ENCODE data around the gene CLEC18A.
"Not testable (repeated sequence)": the region's sequence is repeated elsewhere in the genome, so short reads cannot be mapped to it uniquely, and the experiment has no call there.

CLEC18A gene

DNA sequence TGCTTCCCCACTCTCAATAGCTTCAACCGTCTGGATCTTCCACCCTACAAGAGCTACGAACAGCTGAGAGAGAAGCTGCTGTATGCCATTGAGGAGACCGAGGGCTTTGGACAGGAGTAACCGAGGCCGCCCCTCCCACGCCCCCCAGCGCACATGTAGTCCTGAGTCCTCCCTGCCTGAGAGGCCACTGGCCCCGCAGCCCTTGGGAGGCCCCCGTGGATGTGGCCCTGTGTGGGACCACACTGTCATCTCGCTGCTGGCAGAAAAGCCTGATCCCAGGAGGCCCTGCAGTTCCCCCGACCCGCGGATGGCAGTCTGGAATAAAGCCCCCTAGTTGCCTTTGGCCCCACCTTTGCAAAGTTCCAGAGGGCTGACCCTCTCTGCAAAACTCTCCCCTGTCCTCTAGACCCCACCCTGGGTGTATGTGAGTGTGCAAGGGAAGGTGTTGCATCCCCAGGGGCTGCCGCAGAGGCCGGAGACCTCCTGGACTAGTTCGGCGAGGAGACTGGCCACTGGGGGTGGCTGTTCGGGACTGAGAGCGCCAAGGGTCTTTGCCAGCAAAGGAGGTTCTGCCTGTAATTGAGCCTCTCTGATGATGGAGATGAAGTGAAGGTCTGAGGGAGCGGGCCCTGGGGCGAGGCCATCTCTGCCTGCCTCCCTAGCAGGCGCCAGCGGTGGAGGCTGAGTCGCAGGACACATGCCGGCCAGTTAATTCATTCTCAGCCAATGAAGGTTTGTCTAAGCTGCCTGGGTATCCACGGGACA is 11.1 kb upstream of the CLEC18A start:
- no peaks in the 10 kb centered on the region for H3K4me1 ChIP-seq (ENCODE audit: insufficient read depth, low read length)
- H3K27me3 ChIP-seq (ENCODE audit: control insufficient read depth in 1 of 2, insufficient read depth in 2 of 2, low read length in 2 of 2): no peaks in the 10 kb centered on the region
- no peak overlapping the region for H3K4me3 ChIP-seq (ENCODE audit: low read depth in 1 of 2, low read length in 2 of 2)
- peaks cover 44% of the 10 kb centered on the region for H3K36me3 ChIP-seq (ENCODE audit: insufficient read depth, low read length)
- no peak overlapping the region for H3K9ac ChIP-seq (ENCODE audit: low read length)
- H3K27ac ChIP-seq (ENCODE audit: low read depth, low read length): no peak overlapping the region
- no peaks in the 10 kb centered on the region for H3K9me3 ChIP-seq (ENCODE audit: low read length)

GRCh38 chr16:69940676-69941075 is 10.5 kb upstream of the CLEC18A start:
- no peak overlapping the region for H3K27ac ChIP-seq (ENCODE audit: low read depth, low read length)
- peaks cover 38% of the 10 kb centered on the region for H3K36me3 ChIP-seq (ENCODE audit: insufficient read depth, low read length)

DNA sequence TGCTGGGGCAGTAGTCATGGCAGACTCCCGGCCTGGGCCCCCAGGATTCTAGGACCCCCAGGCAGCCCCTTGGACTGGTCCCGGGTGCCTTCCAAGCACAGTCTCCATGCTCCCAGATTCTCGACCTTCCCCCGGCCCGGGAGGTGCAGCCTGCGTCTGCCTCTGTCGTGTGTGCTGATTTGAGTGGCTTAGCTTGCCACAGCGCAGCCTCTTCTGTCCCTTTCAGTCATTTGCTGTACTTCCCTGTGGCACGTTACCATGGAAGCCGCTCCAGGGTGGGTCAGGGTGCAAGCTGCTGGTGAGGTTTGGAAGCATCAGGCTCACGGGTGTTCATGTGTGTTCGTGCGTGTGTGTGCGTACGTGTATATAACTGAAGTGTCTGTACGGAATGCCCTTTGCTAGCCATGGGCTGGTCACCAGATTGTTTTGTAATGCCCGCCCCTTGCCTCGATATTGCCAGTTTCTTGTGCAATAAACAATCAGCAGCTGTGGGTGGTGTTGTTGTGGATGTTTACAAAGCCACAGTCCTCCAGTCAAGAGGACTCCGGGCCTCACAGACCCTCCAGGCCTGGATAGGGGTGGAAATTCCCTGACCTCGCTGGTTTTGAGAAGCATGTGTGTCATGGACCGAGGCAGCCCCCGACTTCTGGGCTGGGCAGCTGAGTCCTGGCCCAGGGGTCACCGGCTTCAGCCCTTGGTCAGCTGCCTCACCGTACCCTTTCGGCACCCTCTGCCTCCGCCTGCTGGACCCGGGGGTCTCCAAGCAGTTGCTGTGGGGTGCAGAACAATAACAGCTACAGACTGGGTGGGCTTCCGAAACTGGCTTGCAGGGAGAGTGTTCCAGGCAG is 9.7 kb upstream of the CLEC18A start:
- Histone ChIP-seq H3K27me3 (ENCODE audit: control insufficient read depth in 1 of 2, insufficient read depth in 2 of 2, low read length in 2 of 2) (no peaks in the 10 kb centered on the region), H3K9me3 (ENCODE audit: low read length) (no peaks in the 10 kb centered on the region), H3K9ac (ENCODE audit: low read length) (no peak overlapping the region), H3K27ac (ENCODE audit: low read depth, low read length) (no peak overlapping the region), H3K4me3 (ENCODE audit: low read depth in 1 of 2, low read length in 2 of 2) (no peak overlapping the region), H3K4me1 (ENCODE audit: insufficient read depth, low read length) (no peaks in the 10 kb centered on the region), H3K36me3 (ENCODE audit: insufficient read depth, low read length) (peaks cover 30% of the 10 kb centered on the region)

More at GRCh38 chr16:69940676-69941075, 10.5 kb upstream of the CLEC18A start:
- Histone ChIP-seq H3K9me3 (ENCODE audit: low read length) (no peaks in the 10 kb centered on the region), H3K27me3 (ENCODE audit: control insufficient read depth in 1 of 2, insufficient read depth in 2 of 2, low read length in 2 of 2) (no peaks in the 10 kb centered on the region), H3K4me1 (ENCODE audit: insufficient read depth, low read length) (no peaks in the 10 kb centered on the region), H3K4me3 (ENCODE audit: low read depth in 1 of 2, low read length in 2 of 2) (no peak overlapping the region), H3K9ac (ENCODE audit: low read length) (no peak overlapping the region)

DNA sequence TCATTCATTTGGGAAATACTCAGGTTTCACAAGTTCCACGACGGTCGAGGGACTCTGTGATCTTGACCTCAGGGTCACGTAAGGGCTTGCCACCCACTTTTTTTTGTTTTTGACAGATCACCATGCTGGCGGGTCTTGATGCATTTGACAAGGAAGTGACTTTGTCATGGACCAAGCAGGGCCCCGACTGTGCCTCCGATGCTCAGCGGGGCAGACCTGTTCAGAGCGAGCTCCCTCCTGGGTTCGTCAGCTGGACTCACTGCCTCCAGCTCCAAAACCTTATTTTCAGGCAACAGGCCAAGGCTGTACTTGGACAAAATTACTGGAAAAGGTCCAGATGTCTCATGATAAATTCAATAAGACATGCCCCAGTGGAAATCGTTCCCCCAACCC is 9.0 kb upstream of the CLEC18A start:
- Histone ChIP-seq H3K27ac (ENCODE audit: low read depth, low read length) (no peak overlapping the region), H3K4me3 (ENCODE audit: low read depth in 1 of 2, low read length in 2 of 2) (no peak overlapping the region), H3K36me3 (ENCODE audit: insufficient read depth, low read length) (peaks cover 24% of the 10 kb centered on the region), H3K9ac (ENCODE audit: low read length) (no peak overlapping the region), H3K27me3 (ENCODE audit: control insufficient read depth in 1 of 2, insufficient read depth in 2 of 2, low read length in 2 of 2) (no peaks in the 10 kb centered on the region), H3K9me3 (ENCODE audit: low read length) (no peaks in the 10 kb centered on the region), H3K4me1 (ENCODE audit: insufficient read depth, low read length) (no peaks in the 10 kb centered on the region)

DNA sequence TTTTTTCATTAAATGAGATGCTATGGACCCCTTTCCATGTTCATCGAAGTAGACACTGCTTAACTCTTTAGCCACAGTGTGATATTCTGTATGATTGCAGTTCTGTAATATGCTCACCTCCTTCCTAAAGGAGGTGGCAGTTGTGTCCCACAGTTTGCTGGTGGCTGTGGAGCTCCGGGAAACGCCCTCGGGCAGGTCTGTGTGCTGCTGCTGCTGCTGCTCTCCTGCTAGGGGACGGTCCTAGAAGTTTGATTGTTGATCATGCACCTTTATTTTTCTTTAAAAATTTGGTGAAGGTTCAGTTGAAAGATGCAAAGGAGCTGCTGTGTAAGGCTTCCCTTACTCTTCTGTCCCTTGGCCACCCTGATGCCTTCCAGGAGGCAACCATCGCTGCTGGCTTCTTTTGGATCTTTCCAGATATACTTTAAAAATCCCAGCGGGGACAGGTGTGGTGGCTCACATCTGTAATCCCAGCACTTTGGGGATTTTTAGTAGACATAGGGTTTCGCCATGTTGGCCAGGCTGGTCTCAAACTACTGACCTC is 8.4 kb upstream of the CLEC18A start:
- H3K27me3 ChIP-seq (ENCODE audit: control insufficient read depth in 1 of 2, insufficient read depth in 2 of 2, low read length in 2 of 2): no peaks in the 10 kb centered on the region
- H3K4me1 ChIP-seq (ENCODE audit: insufficient read depth, low read length): no peaks in the 10 kb centered on the region
- no peak overlapping the region for H3K9ac ChIP-seq (ENCODE audit: low read length)
- no peak overlapping the region for H3K4me3 ChIP-seq (ENCODE audit: low read depth in 1 of 2, low read length in 2 of 2)
- H3K27ac ChIP-seq (ENCODE audit: low read depth, low read length): no peak overlapping the region
- H3K9me3 ChIP-seq (ENCODE audit: low read length): no peaks in the 10 kb centered on the region
- H3K36me3 ChIP-seq (ENCODE audit: insufficient read depth, low read length): peaks cover 18% of the 10 kb centered on the region

DNA sequence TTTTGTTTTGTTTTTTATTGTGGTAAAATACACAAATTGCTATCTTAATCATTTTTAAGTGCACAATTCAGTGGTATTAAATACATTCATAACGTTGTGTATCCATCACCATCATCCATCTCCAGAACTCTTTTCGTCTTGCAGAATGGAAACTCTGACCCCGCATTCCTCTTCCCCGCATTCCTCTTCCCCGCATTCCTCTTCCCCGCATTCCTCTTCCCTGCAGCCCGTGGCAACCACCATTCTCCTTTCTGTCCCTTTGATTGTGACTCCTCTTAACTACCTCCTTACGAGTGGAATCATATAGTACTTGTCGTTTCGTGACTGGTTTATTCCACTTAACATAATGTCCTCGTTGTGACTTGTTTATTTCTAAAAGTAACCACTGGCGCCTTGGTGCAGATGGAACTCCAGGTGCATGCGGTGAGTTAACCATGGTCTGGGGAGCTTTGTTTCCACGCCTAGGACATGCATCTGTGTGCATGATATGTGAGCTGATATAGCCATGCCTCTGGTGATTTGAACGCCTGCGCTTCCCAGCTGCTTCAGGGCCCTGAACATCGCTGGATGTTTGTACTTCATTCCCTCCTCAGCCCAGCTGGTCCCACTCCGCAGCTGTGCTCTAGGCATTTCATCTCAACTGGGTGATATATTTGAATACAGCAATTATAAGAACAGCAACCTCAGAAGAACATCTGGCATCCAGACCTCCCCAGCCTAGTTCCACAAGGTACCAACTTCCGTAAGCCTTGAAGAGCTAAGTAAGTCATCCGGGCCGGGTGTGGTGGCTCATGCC is 7.7 kb upstream of the CLEC18A start:
- not testable (repeated sequence) for H3K27ac ChIP-seq (ENCODE audit: low read depth, low read length); H3K9ac ChIP-seq (ENCODE audit: low read length); H3K27me3 ChIP-seq (ENCODE audit: control insufficient read depth in 1 of 2, insufficient read depth in 2 of 2, low read length in 2 of 2); H3K9me3 ChIP-seq (ENCODE audit: low read length); H3K4me3 ChIP-seq (ENCODE audit: low read depth in 1 of 2, low read length in 2 of 2); H3K4me1 ChIP-seq (ENCODE audit: insufficient read depth, low read length)
- H3K36me3 ChIP-seq (ENCODE audit: insufficient read depth, low read length): peaks cover 13% of the 10 kb centered on the region

DNA sequence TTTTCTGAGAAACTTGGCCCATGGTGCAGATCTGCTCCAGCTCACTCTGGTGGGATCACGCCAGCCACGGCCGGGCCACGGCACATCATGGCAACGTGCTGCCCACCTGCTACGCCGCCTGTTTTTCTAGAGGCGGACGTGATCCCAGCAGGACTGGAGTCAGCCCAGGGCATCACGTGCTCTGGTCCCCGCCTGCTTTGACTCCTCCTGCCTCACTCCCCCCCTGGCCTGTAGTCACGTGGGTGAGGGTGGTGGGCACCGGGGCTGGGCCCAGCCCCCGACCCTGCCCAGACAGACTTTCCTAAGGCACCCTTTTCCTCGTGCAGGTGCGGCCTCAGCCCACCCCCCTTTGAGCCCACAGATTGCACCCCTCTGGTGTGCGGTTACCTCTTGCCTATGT is 723 bp upstream of the CLEC18A start:
- H3K36me3 ChIP-seq (ENCODE audit: insufficient read depth, low read length); H3K27ac ChIP-seq (ENCODE audit: low read depth, low read length); H3K9me3 ChIP-seq (ENCODE audit: low read length); H3K4me3 ChIP-seq (ENCODE audit: low read depth in 1 of 2, low read length in 2 of 2); H3K27me3 ChIP-seq (ENCODE audit: control insufficient read depth in 1 of 2, insufficient read depth in 2 of 2, low read length in 2 of 2); H3K9ac ChIP-seq (ENCODE audit: low read length); H3K4me1 ChIP-seq (ENCODE audit: insufficient read depth, low read length): not testable (repeated sequence)

- not testable (repeated sequence) for H3K4me1 ChIP-seq (ENCODE audit: insufficient read depth, low read length); H3K9me3 ChIP-seq (ENCODE audit: low read length); H3K27me3 ChIP-seq (ENCODE audit: control insufficient read depth in 1 of 2, insufficient read depth in 2 of 2, low read length in 2 of 2); H3K27ac ChIP-seq (ENCODE audit: low read depth, low read length); H3K36me3 ChIP-seq (ENCODE audit: insufficient read depth, low read length); H3K9ac ChIP-seq (ENCODE audit: low read length); H3K4me3 ChIP-seq (ENCODE audit: low read depth in 1 of 2, low read length in 2 of 2)
Observed at GRCh38 chr16:69951672-69952031, 518 bp downstream of the CLEC18A start.

- not testable (repeated sequence) for H3K9me3 ChIP-seq (ENCODE audit: low read length); H3K4me3 ChIP-seq (ENCODE audit: low read depth in 1 of 2, low read length in 2 of 2); H3K27me3 ChIP-seq (ENCODE audit: control insufficient read depth in 1 of 2, insufficient read depth in 2 of 2, low read length in 2 of 2); H3K9ac ChIP-seq (ENCODE audit: low read length); H3K4me1 ChIP-seq (ENCODE audit: insufficient read depth, low read length); H3K36me3 ChIP-seq (ENCODE audit: insufficient read depth, low read length); H3K27ac ChIP-seq (ENCODE audit: low read depth, low read length)
Observed at GRCh38 chr16:69952116-69952515, 982 bp downstream of the CLEC18A start.

DNA sequence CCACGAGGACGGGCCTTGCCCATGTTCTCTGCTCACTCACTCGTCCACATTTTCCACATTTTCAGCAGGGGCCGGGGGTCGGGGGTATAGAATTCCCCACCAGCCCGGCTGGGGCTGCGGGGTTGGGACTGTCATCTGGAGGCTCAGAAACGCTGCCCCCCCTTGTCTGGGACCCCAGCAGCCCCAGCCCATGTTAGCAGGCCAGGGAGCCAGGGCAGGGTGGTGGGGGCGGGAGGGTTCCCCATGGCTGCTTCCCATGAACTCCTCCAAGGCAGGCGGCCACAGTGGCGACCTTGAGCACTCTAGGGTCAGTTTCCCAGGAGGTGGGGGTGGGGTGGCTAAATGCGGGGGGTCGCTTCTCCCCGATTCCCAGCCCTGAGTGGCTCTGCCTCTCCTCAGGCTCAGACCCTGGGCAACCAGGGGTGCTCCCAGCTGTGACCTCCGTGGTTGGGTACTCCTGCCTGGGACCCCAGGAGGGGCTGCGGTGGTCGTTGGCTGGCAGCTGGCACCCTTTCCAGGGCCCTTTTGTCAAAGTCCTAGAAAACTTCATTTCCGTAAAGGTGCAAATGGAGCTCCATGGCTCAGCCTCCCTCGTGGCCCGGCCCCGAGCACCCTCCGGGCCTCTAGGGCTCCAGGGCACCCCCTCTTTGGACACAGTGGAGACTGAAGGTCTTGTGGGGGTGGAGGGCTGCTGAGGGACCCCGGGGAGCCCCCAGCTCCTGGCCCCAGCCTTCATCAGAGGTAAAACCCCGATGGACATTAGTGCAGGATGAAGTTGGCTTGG is 1.6 kb downstream of the CLEC18A start:
- not testable (repeated sequence) for H3K4me1 ChIP-seq (ENCODE audit: insufficient read depth, low read length); H3K36me3 ChIP-seq (ENCODE audit: insufficient read depth, low read length); H3K9me3 ChIP-seq (ENCODE audit: low read length); H3K4me3 ChIP-seq (ENCODE audit: low read depth in 1 of 2, low read length in 2 of 2); H3K9ac ChIP-seq (ENCODE audit: low read length); H3K27me3 ChIP-seq (ENCODE audit: control insufficient read depth in 1 of 2, insufficient read depth in 2 of 2, low read length in 2 of 2); H3K27ac ChIP-seq (ENCODE audit: low read depth, low read length)

GRCh38 chr16:69954241-69954640 is 3.1 kb downstream of the CLEC18A start:
- not testable (repeated sequence) for H3K36me3 ChIP-seq (ENCODE audit: insufficient read depth, low read length); H3K4me3 ChIP-seq (ENCODE audit: low read depth in 1 of 2, low read length in 2 of 2)

More at GRCh38 chr16:69954241-69954640, 3.1 kb downstream of the CLEC18A start:
- not testable (repeated sequence) for H3K27ac ChIP-seq (ENCODE audit: low read depth, low read length); H3K9me3 ChIP-seq (ENCODE audit: low read length); H3K9ac ChIP-seq (ENCODE audit: low read length); H3K4me1 ChIP-seq (ENCODE audit: insufficient read depth, low read length); H3K27me3 ChIP-seq (ENCODE audit: control insufficient read depth in 1 of 2, insufficient read depth in 2 of 2, low read length in 2 of 2)
